Left hindlimb (tissue), 1 donor: Measurements from ENCODE around the gene DCDC2B.

Source experiments
- DNase-seq: peaks from one replicate; pipeline ENCODE4 v3.0.0-alpha.2; 2018

DCDC2B gene

GRCh38 chr1:32197074-32197473 lies 11.8 kb upstream of the DCDC2B start:
- DNase-seq: no peak

GRCh38 chr1:32197837-32198236 lies 11.1 kb upstream of the DCDC2B start:
- DNase-seq: no peak

- DNase-seq: no peak
These were observed 10.4 kb upstream of the DCDC2B start for GRCh38 chr1:32198237-32199042.

- DNase-seq: no peak
These were observed 9.7 kb upstream of the DCDC2B start for GRCh38 chr1:32199043-32199716.

GRCh38 chr1:32199717-32200072 lies 9.2 kb upstream of the DCDC2B start:
- DNase-seq: peak; percentile 53

- DNase-seq: peak; percentile 86
These were observed 8.5 kb upstream of the DCDC2B start, which contains the start of gene CCDC28B for GRCh38 chr1:32200226-32201010. TSS of gene CCDC28B (plus strand) at chr1:32200595. CDS start at chr1:32201936, 1,341 bp downstream.

- peak; percentile 78 for DNase-seq
These were observed 7.7 kb upstream of the DCDC2B start for GRCh38 chr1:32201011-32201855.

GRCh38 chr1:32204943-32205361 lies 3.9 kb upstream of the DCDC2B start:
- DNase-seq: no peak

- DNase-seq: peak; percentile 90
These were observed 3.2 kb upstream of the DCDC2B start, which contains the start of gene IQCC for GRCh38 chr1:32205401-32206370. TSS of gene IQCC (plus strand) at chr1:32205671. CDS start at chr1:32205682, 11 bp downstream.

- no peak for DNase-seq
These were observed 420 bp upstream of the DCDC2B start for GRCh38 chr1:32208469-32208868.

GRCh38 chr1:32215629-32216480 lies 7.0 kb downstream of the DCDC2B start:
- DNase-seq: no peak

GRCh38 chr1:32216566-32216965 lies 7.7 kb downstream of the DCDC2B start:
- no peak for DNase-seq

- DNase-seq: no peak
These were observed 10.1 kb downstream of the DCDC2B start for GRCh38 chr1:32219022-32219421.

- no peak for DNase-seq
These were observed 12.1 kb downstream of the DCDC2B start for GRCh38 chr1:32220746-32221580.

- DNase-seq: no peak
These were observed 12.7 kb downstream of the DCDC2B start for GRCh38 chr1:32221581-32221979.

GRCh38 chr1:32221980-32222755 lies 13.3 kb downstream of the DCDC2B start, which contains the start of the genes EIF3I and TMEM234:
TSS of gene EIF3I (plus strand) at chr1:32222407. CDS start at chr1:32222442, 35 bp downstream.
TSS of gene TMEM234 (minus strand) at chr1:32222353. CDS start at chr1:32222322, 31 bp downstream.
- DNase-seq: peak; percentile 95

- no peak for DNase-seq
These were observed 14.8 kb downstream of the DCDC2B start for GRCh38 chr1:32223683-32224082.

GRCh38 chr1:32224285-32224684 lies 15.4 kb downstream of the DCDC2B start:
- no peak for DNase-seq
